Ovary (tissue), 9 donors: ENCODE results near the gene TGM1. TPM values are rescaled to one million over a fixed set of nuclear protein-coding genes. Genes with fewer than 3 reads are reported as not detected.

Experiments used
- DNase-seq, 5 donors: peaks; one replicate each; pipeline ENCODE4 v3.0.0-alpha.2; 2019 to 2020
- H3K27ac ChIP-seq, 2 donors: fragments of 200-600 bp; one replicate each; pipeline versions ENCODE4 v1.5.1 to v1.8.0; 2019 to 2022
- H3K27me3 ChIP-seq: fragments of 200-600 bp; one replicate; pipeline ENCODE4 v1.8.0; 2022
- H3K36me3 ChIP-seq: fragments of 200-600 bp; sonication (generic); one replicate; pipeline ENCODE4 v1.5.1; 2019
- H3K4me1 ChIP-seq: one replicate; pipeline ENCODE4 v1.8.1; 2013; ENCODE audit warnings: mild to moderate bottlenecking, moderate library complexity; ENCODE audit not compliant: insufficient read depth
- H3K4me3 ChIP-seq: fragments of 200-600 bp; sonication (generic); one replicate; pipeline ENCODE4 v1.5.1; 2017
- H3K9me3 ChIP-seq, 2 donors: fragments of 200-600 bp in 1 of 2; sonication (generic) in 1 of 2; one replicate each; pipeline versions ENCODE4 v1.5.1 to v1.8.1; 2013 to 2019; ENCODE audit warnings: mild to moderate bottlenecking in 1 of 2, moderate library complexity in 1 of 2
- EP300 ChIP-seq: sonication (generic); formaldehyde crosslinking; IDR thresholded peaks from one replicate; pipeline ENCODE4 v1.6.1; 2017; ENCODE audit warnings: antibody characterized with exemption
- POLR2A ChIP-seq: fragments of 450-650 bp; IDR thresholded peaks from one replicate; pipeline ENCODE4 v1.6.1; 2017; ENCODE audit warnings: antibody characterized with exemption, mild to moderate bottlenecking, moderate library complexity
- WGBS, 3 donors: extraction: QIAGEN DNeasy Blood & Tissue Kit in 1 of 3; methylation state at CpG; one replicate each; pipeline versions ENCODE4 v1.1.5 to v1.1.7; 2013 to 2017; 5-methylcytosine and 5-hydroxymethylcytosine counted together
- intact Hi-C, 4 donors: fragments of 100-400 bp; cut with DNase I; formaldehyde crosslinking; loops; one replicate each; pipeline versions ENCODE4 v1.11.0 to v1.15.1; 2022 to 2023
- polyA plus RNA-seq, 2 donors: library from polyadenylated mRNA; stranded (reverse); fragments of 200-250 nt in 1 of 2; fragments of 350-450 nt in 1 of 2; fragmentation: Illumina TruSeq in 1 of 2; extraction: RNeasy Lipid Tissue Mini Kit (QIAGEN cat#74804) in 1 of 2; gene quantifications; one replicate each; pipeline ENCODE4 v1.2.3, GENCODE V29; 2013 to 2014
- total RNA-seq, 7 donors: library from RNA; depleted of rRNA in 2 of 7; stranded (reverse); fragments of >200 nt in 2 of 7; fragmentation: NEBNext Ultra II Directional in 3 of 7; extraction: Animal tissue kit (Norgen Biotek cat#: 25700) in 3 of 7; gene quantifications; one replicate each; pipeline versions ENCODE4 v1.1.0 to v1.2.4, GENCODE V29; 2016 to 2023
- TF ChIP-seq, protein P1 (sequence below), 3 donors: fragments of 450-650 bp in 2 of 3; fragments of 200-600 bp in 1 of 3; IDR thresholded peaks; one replicate each; pipeline versions ENCODE4 v1.5.1 to v1.8.0; 2016 to 2022; ENCODE audit warnings: antibody characterized with exemption in 3 of 3, mild to moderate bottlenecking in 1 of 3
- donor health status: DM: no; HTN: no; CAD: no; lungs with moderate emphysema.
- donor health status: DM: no; HTN: no; CAD: no.
- donor health status: Bipolar disorder and iron deficiency.
- donor health status: DM: yes; HTN: yes; CAD: no.
- donor health status: DM: no; HTN: no; CAD: no.
- donor health status: DM: yes; HTN: yes; CAD: no.

TGM1 gene
- total and polyA plus RNA-seq, 9 donors = 1.1 to 152 (median 4.2) TPM

DNA sequence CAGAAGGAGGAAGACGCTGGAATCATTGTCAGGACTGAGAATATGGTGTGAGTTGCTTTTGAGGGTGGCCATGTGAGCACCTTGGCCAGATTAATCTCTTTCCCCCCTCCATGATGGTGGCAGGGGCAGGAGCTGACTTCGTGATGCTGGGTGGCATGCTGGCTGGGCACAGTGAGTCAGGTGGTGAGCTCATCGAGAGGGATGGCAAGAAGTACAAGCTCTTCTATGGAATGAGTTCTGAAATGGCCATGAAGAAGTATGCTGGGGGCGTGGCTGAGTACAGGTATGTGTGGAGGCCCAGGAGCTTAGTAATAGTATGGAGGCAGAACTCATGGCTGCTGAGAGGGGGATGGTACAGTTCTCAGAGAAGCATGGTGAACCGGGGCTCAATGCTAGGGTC lies 24.9 kb downstream of the TGM1 start:
- intact Hi-C loops = no loop called here
- no peak for DNase-seq
- TF ChIP-seq EP300 (no peak), POLR2A (no peak)
- TF ChIP-seq, protein P1, sequence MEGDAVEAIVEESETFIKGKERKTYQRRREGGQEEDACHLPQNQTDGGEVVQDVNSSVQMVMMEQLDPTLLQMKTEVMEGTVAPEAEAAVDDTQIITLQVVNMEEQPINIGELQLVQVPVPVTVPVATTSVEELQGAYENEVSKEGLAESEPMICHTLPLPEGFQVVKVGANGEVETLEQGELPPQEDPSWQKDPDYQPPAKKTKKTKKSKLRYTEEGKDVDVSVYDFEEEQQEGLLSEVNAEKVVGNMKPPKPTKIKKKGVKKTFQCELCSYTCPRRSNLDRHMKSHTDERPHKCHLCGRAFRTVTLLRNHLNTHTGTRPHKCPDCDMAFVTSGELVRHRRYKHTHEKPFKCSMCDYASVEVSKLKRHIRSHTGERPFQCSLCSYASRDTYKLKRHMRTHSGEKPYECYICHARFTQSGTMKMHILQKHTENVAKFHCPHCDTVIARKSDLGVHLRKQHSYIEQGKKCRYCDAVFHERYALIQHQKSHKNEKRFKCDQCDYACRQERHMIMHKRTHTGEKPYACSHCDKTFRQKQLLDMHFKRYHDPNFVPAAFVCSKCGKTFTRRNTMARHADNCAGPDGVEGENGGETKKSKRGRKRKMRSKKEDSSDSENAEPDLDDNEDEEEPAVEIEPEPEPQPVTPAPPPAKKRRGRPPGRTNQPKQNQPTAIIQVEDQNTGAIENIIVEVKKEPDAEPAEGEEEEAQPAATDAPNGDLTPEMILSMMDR (IDR thresholded peaks at IDR 0.05) = no peak
- Histone ChIP-seq H3K9me3 (no peaks in the 10 kb centered on the region), H3K27ac (no peak overlapping the region), H3K4me3 (no peak overlapping the region), H3K27me3 (no peaks in the 10 kb centered on the region), H3K36me3 (no peaks in the 10 kb centered on the region), H3K4me1 (peaks cover 9% of the 10 kb centered on the region)
- WGBS, 3 donors = 72 to 79% (median 73%) methylated on average over 5 of the region's 5 CpGs

GRCh38 chr14:24237463-24237955 lies 25.5 kb downstream of the TGM1 start:
- Histone ChIP-seq H3K27ac (no peak overlapping the region), H3K36me3 (no peaks in the 10 kb centered on the region), H3K4me3 (no peak overlapping the region), H3K27me3 (no peaks in the 10 kb centered on the region), H3K4me1 (peaks cover 9% of the 10 kb centered on the region), H3K9me3 (no peaks in the 10 kb centered on the region)
- intact Hi-C loops = no loop called here
- WGBS, 3 donors = 90 to 91% (median 90%) methylated on average over 2 of the region's 2 CpGs
- TF ChIP-seq POLR2A (no peak), EP300 (no peak)
- TF ChIP-seq, protein P1 (IDR thresholded peaks at IDR 0.05) = no peak
- DNase-seq = no peak

GRCh38 chr14:24236689-24237462 lies 26.1 kb downstream of the TGM1 start:
- intact Hi-C loops = no loop called here
- Histone ChIP-seq H3K27me3 (no peaks in the 10 kb centered on the region), H3K4me1 (peaks cover 9% of the 10 kb centered on the region), H3K36me3 (no peaks in the 10 kb centered on the region), H3K27ac (no peak overlapping the region), H3K9me3 (no peaks in the 10 kb centered on the region), H3K4me3 (no peak overlapping the region)
- no peak for DNase-seq
- WGBS, 3 donors = 88 to 93% (median 92%) methylated on average over 6 of the region's 6 CpGs
- TF ChIP-seq POLR2A (no peak), EP300 (no peak)
- TF ChIP-seq, protein P1 (IDR thresholded peaks at IDR 0.05) = no peak

DNA sequence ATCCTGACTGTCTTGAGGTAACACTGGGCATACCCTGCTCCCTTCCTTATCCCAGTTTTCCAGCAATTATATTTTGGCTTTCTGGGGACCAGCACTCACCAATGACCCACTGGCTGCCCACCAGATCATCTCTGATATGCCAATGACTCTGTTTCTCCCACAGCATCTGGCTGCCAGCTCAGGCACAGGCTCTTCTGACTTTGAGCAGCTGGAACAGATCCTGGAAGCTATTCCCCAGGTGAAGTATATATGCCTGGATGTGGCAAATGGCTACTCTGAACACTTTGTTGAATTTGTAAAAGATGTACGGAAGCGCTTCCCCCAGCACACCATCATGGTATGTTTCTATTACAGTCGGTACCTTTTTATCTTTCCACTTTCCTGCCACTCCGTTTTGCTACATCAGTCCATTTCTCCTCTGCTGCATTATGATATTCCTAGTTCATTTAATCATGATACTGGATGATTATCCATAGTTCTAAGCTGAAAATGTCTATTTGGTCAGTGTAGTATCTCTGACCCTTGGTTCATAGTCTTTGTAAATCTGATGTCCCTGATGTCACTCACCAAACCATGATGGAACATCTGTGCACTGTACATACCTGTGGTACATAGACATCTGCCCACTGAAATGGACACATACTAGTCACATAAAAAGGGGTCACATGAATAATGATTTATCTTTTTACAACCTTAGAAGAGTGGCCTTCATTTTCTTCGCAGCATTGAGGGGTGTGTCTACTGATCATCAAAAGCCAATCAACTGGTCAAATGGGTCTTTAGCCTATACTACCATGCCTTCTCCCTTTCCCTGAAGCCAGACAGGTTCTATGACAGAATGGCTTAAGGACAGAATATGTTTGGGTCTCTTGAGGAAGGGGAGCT lies 26.9 kb downstream of the TGM1 start:
- TF ChIP-seq POLR2A (no peak), EP300 (no peak)
- TF ChIP-seq, protein P1 (IDR thresholded peaks at IDR 0.05) = no peak
- intact Hi-C loops = no loop called here
- H3K4me1 ChIP-seq = peaks cover 9% of the 10 kb centered on the region
- no peak for DNase-seq
- H3K27ac ChIP-seq = no peak overlapping the region
- no peaks in the 10 kb centered on the region for H3K27me3 ChIP-seq
- H3K36me3 ChIP-seq = no peaks in the 10 kb centered on the region
- H3K4me3 ChIP-seq = no peak overlapping the region
- no peaks in the 10 kb centered on the region for H3K9me3 ChIP-seq
- WGBS, 3 donors = 88% methylated on average over 5 of the region's 5 CpGs
